ENCODE data around the gene KCNJ11. TPM values are rescaled to one million over a fixed set of nuclear protein-coding genes. Genes with fewer than 3 reads are reported as not detected.
A peak's percentile ranks its signal among the peaks of the same experiment; 100 is the strongest.

The KCNJ11 gene
- total and polyA plus RNA-seq, 10 donors: 0.13 to 3.8 (median 1.5) TPM; not detected in 1

DNA sequence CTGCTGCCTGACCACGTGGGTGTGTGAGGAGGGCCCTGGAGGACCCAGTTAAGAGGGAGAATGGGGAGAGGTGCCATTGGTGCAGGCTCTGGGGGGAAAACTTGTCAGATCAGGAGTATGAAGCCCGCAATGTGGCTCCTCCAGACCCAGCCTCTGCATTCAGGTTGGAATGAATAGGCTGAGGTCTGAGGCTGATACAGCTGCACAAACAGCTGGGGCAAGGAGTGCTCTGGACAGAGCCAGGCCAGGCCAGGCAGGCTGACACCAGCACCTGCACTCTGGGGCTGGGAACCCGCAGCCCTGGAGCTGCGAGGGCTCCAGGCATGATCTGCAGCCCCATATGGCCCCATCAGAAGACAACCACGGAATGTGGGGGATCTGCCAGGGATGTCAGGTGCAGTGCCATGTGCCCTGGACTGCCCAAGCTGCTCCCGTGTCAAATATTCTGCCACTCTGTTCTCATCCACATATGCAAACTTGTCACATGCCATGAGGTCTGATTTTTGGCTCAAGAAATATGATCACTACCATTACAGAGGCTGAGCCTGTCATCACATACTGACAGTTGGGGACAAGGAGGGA, 27.2 kb upstream of the KCNJ11 start:
- TF ChIP-seq POLR2A (IDR thresholded peaks at IDR 0.05) (no peak), POLR2AphosphoS5 (IDR thresholded peaks at IDR 0.05) (no peak)
- TF ChIP-seq, protein P1, sequence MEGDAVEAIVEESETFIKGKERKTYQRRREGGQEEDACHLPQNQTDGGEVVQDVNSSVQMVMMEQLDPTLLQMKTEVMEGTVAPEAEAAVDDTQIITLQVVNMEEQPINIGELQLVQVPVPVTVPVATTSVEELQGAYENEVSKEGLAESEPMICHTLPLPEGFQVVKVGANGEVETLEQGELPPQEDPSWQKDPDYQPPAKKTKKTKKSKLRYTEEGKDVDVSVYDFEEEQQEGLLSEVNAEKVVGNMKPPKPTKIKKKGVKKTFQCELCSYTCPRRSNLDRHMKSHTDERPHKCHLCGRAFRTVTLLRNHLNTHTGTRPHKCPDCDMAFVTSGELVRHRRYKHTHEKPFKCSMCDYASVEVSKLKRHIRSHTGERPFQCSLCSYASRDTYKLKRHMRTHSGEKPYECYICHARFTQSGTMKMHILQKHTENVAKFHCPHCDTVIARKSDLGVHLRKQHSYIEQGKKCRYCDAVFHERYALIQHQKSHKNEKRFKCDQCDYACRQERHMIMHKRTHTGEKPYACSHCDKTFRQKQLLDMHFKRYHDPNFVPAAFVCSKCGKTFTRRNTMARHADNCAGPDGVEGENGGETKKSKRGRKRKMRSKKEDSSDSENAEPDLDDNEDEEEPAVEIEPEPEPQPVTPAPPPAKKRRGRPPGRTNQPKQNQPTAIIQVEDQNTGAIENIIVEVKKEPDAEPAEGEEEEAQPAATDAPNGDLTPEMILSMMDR (IDR thresholded peaks at IDR 0.05 in 8 of 11, conservative IDR thresholded peaks at IDR 0.05 in 3 of 11): no peak
- Histone ChIP-seq H3K27me3 (replicated peaks in 1 of 7) (peaks cover 0 to 50% (median 8%) of the 10 kb centered on the region in 7 donors), H3K4me3 (no peak overlapping the region), H3K4me1 (peaks cover 0 to 8% (median 0%) of the 10 kb centered on the region in 6 donors), H3K9me3 (no peaks in the 10 kb centered on the region), H3K36me3 (no peaks in the 10 kb centered on the region), H3K27ac (no peak overlapping the region)
- WGBS, 5 donors: 59 to 86% (median 73%) methylated on average over 4 to 6 of the region's 6 CpGs
- intact Hi-C loops (cut with DNase I; ENCODE audit: low total_unique reads): no loop called here
- DNase-seq: peak; percentile 64

DNA sequence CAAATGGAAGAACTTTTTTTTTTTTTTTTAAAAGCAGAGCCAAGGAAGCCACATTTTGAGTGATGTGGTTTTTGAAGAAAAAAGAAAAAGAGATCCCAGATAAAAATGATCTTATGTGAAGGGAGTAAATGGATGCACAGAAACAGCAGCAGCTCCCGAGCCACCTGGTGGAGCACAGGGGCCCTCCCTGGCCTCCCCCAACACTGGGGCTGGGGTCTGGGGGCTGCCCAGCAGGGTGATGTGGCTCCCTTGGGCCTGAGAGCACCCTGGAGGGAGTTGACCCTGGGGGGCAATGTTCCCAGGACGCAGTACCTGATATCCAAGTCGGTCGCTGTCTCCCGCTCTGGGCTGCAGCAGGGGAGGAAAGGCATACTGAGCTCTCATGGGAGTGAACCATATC, 26.5 kb upstream of the KCNJ11 start:
- Histone ChIP-seq H3K4me1 (peaks cover 0 to 8% (median 0%) of the 10 kb centered on the region in 6 donors), H3K27ac (no peak overlapping the region), H3K27me3 (replicated peaks in 1 of 7) (peaks cover 0 to 43% (median 6%) of the 10 kb centered on the region in 7 donors), H3K4me3 (no peak overlapping the region), H3K9me3 (no peaks in the 10 kb centered on the region), H3K36me3 (no peaks in the 10 kb centered on the region)
- 84 to 90% (median 89%) methylated on average over 5 of the region's 5 CpGs for WGBS, 5 donors
- intact Hi-C loops (cut with DNase I; ENCODE audit: low total_unique reads): no loop called here
- peak; percentile 50 for DNase-seq
- no peak for TF ChIP-seq POLR2A (IDR thresholded peaks at IDR 0.05)
- TF ChIP-seq, protein P1 (IDR thresholded peaks at IDR 0.05 in 8 of 11, conservative IDR thresholded peaks at IDR 0.05 in 3 of 11): no peak

DNA sequence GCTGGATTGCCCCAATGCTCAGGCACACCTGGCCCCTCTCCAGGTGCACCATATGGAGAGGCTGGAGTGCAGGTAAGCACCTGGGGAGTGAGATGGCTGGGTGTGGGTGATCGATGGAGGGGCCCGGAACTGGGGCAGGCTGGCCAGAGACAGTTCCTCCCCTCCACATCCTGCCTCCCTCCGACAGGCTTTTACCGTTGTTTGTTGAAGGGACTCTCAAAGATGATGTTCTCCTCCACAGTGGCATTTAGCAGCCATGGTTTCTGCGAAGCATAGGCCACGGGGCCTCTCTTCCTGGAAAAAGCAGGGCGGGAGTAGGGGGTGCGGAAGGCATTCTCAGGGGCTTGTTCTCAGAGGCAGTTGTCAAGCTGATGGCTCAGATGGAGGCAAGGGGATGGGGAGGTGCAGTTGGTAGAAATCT, 25.9 kb upstream of the KCNJ11 start:
- 52 to 60% (median 52%) methylated on average over 8 of the region's 8 CpGs for WGBS, 5 donors
- peaks cover 0 to 38% (median 0%) of the 10 kb centered on the region in 7 donors for H3K27me3 ChIP-seq (replicated peaks in 1 of 7)
- TF ChIP-seq POLR2AphosphoS5 (IDR thresholded peaks at IDR 0.05): no peak
- TF ChIP-seq, protein P1 (IDR thresholded peaks at IDR 0.05 in 8 of 11, conservative IDR thresholded peaks at IDR 0.05 in 3 of 11): no peak
- TF ChIP-seq POLR2A (IDR thresholded peaks at IDR 0.05): no peak
- no peak overlapping the region for H3K4me3 ChIP-seq
- H3K9me3 ChIP-seq: no peaks in the 10 kb centered on the region
- no peak overlapping the region for H3K27ac ChIP-seq
- peak; percentile 45 for DNase-seq
- H3K4me1 ChIP-seq: peaks cover 0 to 8% (median 0%) of the 10 kb centered on the region in 6 donors
- H3K36me3 ChIP-seq: no peaks in the 10 kb centered on the region
- intact Hi-C loops (cut with DNase I; ENCODE audit: low total_unique reads): no loop called here

DNA sequence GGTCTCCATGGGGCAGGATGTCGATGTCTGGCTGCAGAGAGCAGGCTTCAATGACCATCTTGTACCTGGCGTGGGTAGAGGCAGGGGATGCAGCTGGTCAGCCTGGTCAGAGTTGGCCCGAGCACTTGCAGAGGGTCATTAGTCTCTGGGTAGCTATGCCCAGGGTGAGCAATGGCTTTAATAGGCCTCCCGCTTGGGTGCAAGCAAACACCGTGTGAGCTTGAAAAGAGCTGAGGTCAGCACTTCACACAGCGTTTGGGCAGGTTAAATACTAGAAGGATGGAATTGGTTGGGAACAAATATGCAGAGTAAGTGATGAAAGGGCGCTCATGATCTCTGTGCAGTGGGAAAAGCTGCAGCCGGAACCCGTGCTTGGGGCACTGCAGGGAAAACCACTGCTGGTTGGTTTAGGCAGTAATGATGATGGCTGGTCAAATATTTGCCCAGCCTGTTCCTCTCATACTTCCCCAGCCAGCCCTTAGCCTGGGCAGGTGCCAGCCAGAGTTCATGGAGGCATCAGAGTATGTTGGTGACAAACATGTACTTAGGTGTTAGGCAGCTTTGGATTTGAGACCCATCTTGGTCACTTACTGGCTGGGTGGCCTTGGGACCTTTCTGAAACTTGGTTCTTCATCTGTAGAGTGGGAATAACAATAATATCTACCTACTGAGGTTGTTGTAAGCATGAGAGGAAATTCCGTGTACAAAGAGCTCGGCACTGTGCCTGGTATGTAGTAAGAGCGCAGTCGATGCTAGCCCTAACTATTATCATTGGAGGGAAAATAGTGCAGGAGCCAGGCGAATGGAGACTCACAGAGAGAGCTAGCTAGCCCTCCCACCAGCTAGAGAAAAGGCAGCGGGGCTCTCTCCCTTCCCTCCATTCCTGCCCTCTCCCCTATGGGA, 25.2 kb upstream of the KCNJ11 start:
- WGBS, 5 donors: 83 to 90% (median 84%) methylated on average over 15 of the region's 15 CpGs
- H3K27me3 ChIP-seq (replicated peaks in 1 of 7): peaks cover 0 to 33% (median 0%) of the 10 kb centered on the region in 7 donors
- peak; percentile 34 for DNase-seq

More for the DNA sequence above, 25.2 kb upstream of the KCNJ11 start:
- H3K36me3 ChIP-seq: no peaks in the 10 kb centered on the region
- H3K4me3 ChIP-seq: no peak overlapping the region
- no peaks in the 10 kb centered on the region for H3K9me3 ChIP-seq
- TF ChIP-seq POLR2AphosphoS5 (IDR thresholded peaks at IDR 0.05): no peak
- no peak for TF ChIP-seq POLR2A (IDR thresholded peaks at IDR 0.05)
- TF ChIP-seq, protein P1 (IDR thresholded peaks at IDR 0.05 in 8 of 11, conservative IDR thresholded peaks at IDR 0.05 in 3 of 11): no peak
- peaks cover 0 to 8% (median 0%) of the 10 kb centered on the region in 6 donors for H3K4me1 ChIP-seq
- H3K27ac ChIP-seq: no peak overlapping the region
- intact Hi-C loops (cut with DNase I; ENCODE audit: low total_unique reads): no loop called here
